Subcutaneous abdominal adipose tissue (tissue), 5 donors: Measurements from ENCODE around the gene RBP3.

Experiments
- H3K27ac ChIP-seq: one replicate; pipeline ENCODE4 v1.7.0; 2013; ENCODE audit warnings: low read depth, mild to moderate bottlenecking, inconsistent platforms, low read length, moderate library complexity
- H3K27me3 ChIP-seq, 5 donors: one replicate each; pipeline ENCODE4 v1.7.0; 2013; ENCODE audit warnings: low read length in 5 of 5, inconsistent platforms in 1 of 5; ENCODE audit not compliant: control insufficient read depth in 5 of 5, insufficient read depth in 4 of 5
- H3K36me3 ChIP-seq, 5 donors: one replicate each; pipeline ENCODE4 v1.7.0; 2013; ENCODE audit warnings: low read length in 5 of 5; ENCODE audit not compliant: control insufficient read depth in 5 of 5, insufficient read depth in 5 of 5
- H3K4me1 ChIP-seq, 5 donors: one replicate each; pipeline ENCODE4 v1.7.0; 2013; ENCODE audit warnings: low read length in 5 of 5, mild to moderate bottlenecking in 3 of 5, moderate library complexity in 1 of 5; ENCODE audit not compliant: control insufficient read depth in 5 of 5, insufficient read depth in 5 of 5
- H3K4me3 ChIP-seq, 5 donors: one replicate each; pipeline ENCODE4 v1.7.0; 2013; ENCODE audit warnings: low read length in 5 of 5, low read depth in 1 of 5
- H3K9ac ChIP-seq, 5 donors: one replicate each; pipeline ENCODE4 v1.7.0; 2013; ENCODE audit warnings: low read length in 5 of 5, mild to moderate bottlenecking in 4 of 5, moderate library complexity in 3 of 5
- H3K9me3 ChIP-seq, 5 donors: one replicate each; pipeline ENCODE4 v1.7.0; 2013; ENCODE audit warnings: low read length in 5 of 5; ENCODE audit not compliant: control insufficient read depth in 5 of 5
- donor health status: healthy.
- donor health status: healthy.
- donor health status: healthy.
- donor health status: healthy.
- donor health status: healthy.

The RBP3 gene

GRCh38 chr10:47404446-47404845, 56.3 kb downstream of the RBP3 start:
- H3K27ac ChIP-seq: no peak overlapping the region

DNA sequence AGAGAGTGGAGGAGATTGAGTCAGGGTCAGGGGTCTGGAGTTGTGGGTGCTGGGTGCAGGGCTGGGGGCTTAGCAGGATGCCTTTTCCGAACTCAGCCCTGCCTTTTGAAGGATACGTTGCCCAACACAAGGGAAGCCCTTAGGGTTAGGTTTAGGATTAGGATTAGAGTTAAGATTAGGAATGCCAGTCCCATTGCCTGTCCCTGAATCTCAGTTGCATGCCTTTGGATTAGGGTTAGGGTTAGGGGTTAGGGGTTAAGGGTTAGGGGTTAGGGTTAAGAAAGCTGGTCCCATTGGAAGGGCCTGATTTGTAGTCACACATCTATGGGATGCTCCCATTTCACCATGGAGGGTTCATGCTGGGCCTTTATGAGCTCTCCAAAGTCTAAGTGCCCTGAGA, 56.8 kb downstream of the RBP3 start:
- no peaks in the 10 kb centered on the region for H3K9me3 ChIP-seq
- peaks cover 5 to 53% (median 40%) of the 10 kb centered on the region in 5 donors for H3K4me1 ChIP-seq
- H3K27ac ChIP-seq: no peak overlapping the region
- no peaks in the 10 kb centered on the region for H3K36me3 ChIP-seq
- H3K27me3 ChIP-seq: no peaks in the 10 kb centered on the region
- no peak overlapping the region for H3K4me3 ChIP-seq
- H3K9ac ChIP-seq: no peak overlapping the region

More at GRCh38 chr10:47404446-47404845, 56.3 kb downstream of the RBP3 start:
- Histone ChIP-seq H3K4me3 (no peak overlapping the region), H3K36me3 (no peaks in the 10 kb centered on the region), H3K27me3 (no peaks in the 10 kb centered on the region), H3K9me3 (no peaks in the 10 kb centered on the region), H3K4me1 (peaks cover 5 to 57% (median 41%) of the 10 kb centered on the region in 5 donors), H3K9ac (no peak overlapping the region)

- Histone ChIP-seq H3K9me3 (no peaks in the 10 kb centered on the region), H3K4me3 (no peak overlapping the region), H3K36me3 (no peaks in the 10 kb centered on the region), H3K9ac (no peak overlapping the region), H3K27ac (no peak overlapping the region), H3K27me3 (no peaks in the 10 kb centered on the region), H3K4me1 (peaks cover 5 to 45% (median 34%) of the 10 kb centered on the region in 5 donors)
Measured at GRCh38 chr10:47405857-47406547, 57.8 kb downstream of the RBP3 start.

DNA sequence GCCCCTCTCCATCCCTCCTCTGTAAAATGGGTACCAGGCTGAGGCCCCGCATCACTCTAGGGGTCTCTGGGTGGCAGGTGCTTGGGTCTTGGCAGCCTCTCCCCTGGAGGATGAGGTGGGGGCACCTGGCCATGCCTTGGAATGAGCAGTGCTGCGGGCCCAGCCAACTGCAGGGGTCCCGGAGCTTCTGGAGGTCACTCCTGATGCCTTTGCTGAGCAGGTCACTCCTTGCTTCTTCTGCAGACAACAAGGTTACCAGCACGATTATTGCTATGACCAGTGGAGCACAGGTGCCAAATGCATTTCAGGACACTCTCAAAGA, 58.3 kb downstream of the RBP3 start:
- Histone ChIP-seq H3K27me3 (no peaks in the 10 kb centered on the region), H3K4me1 (peaks cover 5 to 45% (median 34%) of the 10 kb centered on the region in 5 donors), H3K9me3 (no peaks in the 10 kb centered on the region), H3K36me3 (no peaks in the 10 kb centered on the region), H3K27ac (no peak overlapping the region), H3K4me3 (no peak overlapping the region), H3K9ac (no peak overlapping the region)

DNA sequence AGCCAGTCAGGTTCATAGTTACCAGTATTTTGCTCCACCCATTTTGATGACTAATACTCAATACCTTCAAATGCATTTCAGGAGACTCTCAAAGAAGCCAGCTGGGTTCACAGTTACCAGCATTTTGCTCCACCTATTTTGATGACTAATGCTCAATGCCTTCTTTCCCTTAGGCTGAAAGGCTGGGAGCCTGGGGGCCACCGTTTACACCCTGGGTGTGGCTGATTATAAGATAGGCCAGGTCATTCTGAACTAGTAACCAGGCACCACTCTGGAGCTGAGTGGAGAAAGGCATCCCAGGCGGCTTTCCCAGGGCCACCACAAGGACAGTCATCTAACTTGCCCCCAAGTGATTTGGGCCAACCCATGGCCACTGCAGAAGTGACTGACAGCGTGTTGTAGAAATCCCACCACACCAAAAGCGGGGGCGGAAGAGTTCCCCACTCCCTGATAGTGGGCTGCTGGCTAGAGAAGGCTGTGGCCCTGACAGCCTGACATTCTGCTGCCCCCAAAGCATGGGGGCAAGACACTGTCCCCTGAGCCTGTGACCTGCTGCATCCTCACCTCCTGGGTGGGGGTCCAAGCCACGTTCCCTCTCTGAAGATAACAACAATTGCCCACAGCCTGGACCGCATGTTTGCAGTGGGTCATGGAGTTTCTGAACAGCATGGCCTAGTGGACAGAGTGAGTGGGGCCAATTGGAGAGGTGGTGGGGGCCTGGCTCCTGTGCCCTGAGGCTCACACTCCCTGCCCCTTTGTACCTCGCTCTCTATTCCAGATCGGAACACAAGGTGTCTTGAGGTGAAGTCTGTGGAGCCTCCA, 58.9 kb downstream of the RBP3 start:
- Histone ChIP-seq H3K27me3 (no peaks in the 10 kb centered on the region), H3K9me3 (no peaks in the 10 kb centered on the region), H3K9ac (no peak overlapping the region), H3K4me1 (peaks cover 5 to 39% (median 28%) of the 10 kb centered on the region in 5 donors), H3K27ac (no peak overlapping the region), H3K4me3 (no peak overlapping the region), H3K36me3 (no peaks in the 10 kb centered on the region)
